Stimulated activated CD8-positive, alpha-beta memory T cell treated with anti-CD3 and anti-CD28 coated beads, Interleukin-12 subunit alpha, Interleukin-12 subunit beta, amount 100 ng/mL, for 1 hour (primary cell): ENCODE results near the gene IBA57.
A peak's percentile ranks its signal among the peaks of the same experiment; 100 is the strongest.
"Not testable (repeated sequence)": the region's sequence is repeated elsewhere in the genome, so short reads cannot be mapped to it uniquely, and the experiment has no call there.

Experiments
- DNase-seq: peaks from one replicate; pipeline ENCODE4 v3.0.0-alpha.2; 2020; ENCODE audit warnings: low read depth

IBA57 gene

GRCh38 chr1:228172591-228173527 lies 7.3 kb downstream of the IBA57 start:
- no peak for DNase-seq

- DNase-seq, result not testable (repeated sequence)
Observed at GRCh38 chr1:228173528-228174481, 8.2 kb downstream of the IBA57 start.

GRCh38 chr1:228174482-228175315 lies 9.1 kb downstream of the IBA57 start:
- DNase-seq, result peak; percentile 25

GRCh38 chr1:228175316-228176023 lies 9.9 kb downstream of the IBA57 start:
- no peak for DNase-seq

GRCh38 chr1:228176024-228176395 lies 10.4 kb downstream of the IBA57 start:
- DNase-seq, result no peak

GRCh38 chr1:228176461-228177182 lies 11.0 kb downstream of the IBA57 start:
- DNase-seq, result no peak

GRCh38 chr1:228177183-228177475 lies 11.5 kb downstream of the IBA57 start:
- no peak for DNase-seq

- DNase-seq, result no peak
Observed at GRCh38 chr1:228177721-228178710, 12.4 kb downstream of the IBA57 start.

- no peak for DNase-seq
Observed at GRCh38 chr1:228178737-228179684, 13.4 kb downstream of the IBA57 start.

GRCh38 chr1:228180271-228180958 lies 14.8 kb downstream of the IBA57 start:
- no peak for DNase-seq

GRCh38 chr1:228180959-228181644 lies 15.5 kb downstream of the IBA57 start:
- DNase-seq, result no peak

- no peak for DNase-seq
Observed at GRCh38 chr1:228181645-228182034, 16.0 kb downstream of the IBA57 start.

- DNase-seq, result no peak
Observed at GRCh38 chr1:228182296-228183030, 16.9 kb downstream of the IBA57 start.

GRCh38 chr1:228184152-228184551 lies 18.5 kb downstream of the IBA57 start:
- no peak for DNase-seq

GRCh38 chr1:228185641-228185965 lies 20.0 kb downstream of the IBA57 start:
- DNase-seq, result no peak

GRCh38 chr1:228188249-228188648 lies 22.6 kb downstream of the IBA57 start:
- not testable (repeated sequence) for DNase-seq

GRCh38 chr1:228190182-228190581 lies 24.6 kb downstream of the IBA57 start:
- no peak for DNase-seq
